Neutrophil (primary cell): ENCODE results near the gene ST8SIA1.

Experiments
- H3K27ac ChIP-seq: fragments of 200-600 bp; sonication (generic); 2 replicates; pipeline ENCODE4 v1.5.1; 2016; ENCODE audit warnings: mild to moderate bottlenecking, moderate library complexity
- H3K27me3 ChIP-seq: fragments of 200-600 bp; sonication (generic); 2 replicates; pipeline ENCODE4 v1.6.0; 2016; ENCODE audit warnings: mild to moderate bottlenecking
- H3K36me3 ChIP-seq: fragments of 200-600 bp; sonication (generic); 2 replicates; pipeline ENCODE4 v1.5.1; 2017
- H3K4me1 ChIP-seq, 2 experiments: fragments of 200-600 bp in 1 of 2; sonication (generic) in 1 of 2; 1 replicate in 1 of 2; 2 replicates in 1 of 2; pipeline versions ENCODE4 v1.5.1 to v1.6.1; 2013 to 2016; ENCODE audit warnings: low read depth in 1 of 2, low read length in 1 of 2, mild to moderate bottlenecking in 1 of 2, moderate library complexity in 1 of 2; ENCODE audit not compliant: control insufficient read depth in 1 of 2, insufficient read depth in 1 of 2
- H3K4me3 ChIP-seq, 2 experiments: fragments of 200-600 bp in 1 of 2; sonication (generic) in 1 of 2; 1 replicate in 1 of 2; 2 replicates in 1 of 2; pipeline ENCODE4 v1.5.1; 2013 to 2016; ENCODE audit warnings: low read depth in 1 of 2, low read length in 1 of 2, mild to moderate bottlenecking in 1 of 2, moderate library complexity in 1 of 2
- H3K9me3 ChIP-seq: fragments of 200-600 bp; sonication (generic); 2 replicates; pipeline ENCODE4 v1.5.1; 2016
- CTCF ChIP-seq: fragments of 200-600 bp; sonication (generic); IDR thresholded peaks from 2 replicates; pipeline ENCODE4 v1.5.1; 2016; ENCODE audit warnings: antibody characterized with exemption

Gene ST8SIA1

GRCh38 chr12:22329621-22330020 is 4.9 kb downstream of the ST8SIA1 start:
- no peak overlapping the region for H3K27ac ChIP-seq
- no peak overlapping the region for H3K4me3 ChIP-seq
- H3K9me3 ChIP-seq = no peaks in the 10 kb centered on the region
- H3K4me1 ChIP-seq = peaks cover 3 to 9% of the 10 kb centered on the region in 2 experiments
- peaks cover 40% of the 10 kb centered on the region for H3K27me3 ChIP-seq
- no peak for TF ChIP-seq CTCF
- no peaks in the 10 kb centered on the region for H3K36me3 ChIP-seq

GRCh38 chr12:22325218-22325617 is 9.3 kb downstream of the ST8SIA1 start:
- Histone ChIP-seq H3K9me3 (no peaks in the 10 kb centered on the region), H3K36me3 (no peaks in the 10 kb centered on the region), H3K4me3 (no peak overlapping the region), H3K4me1 (no peaks in the 10 kb centered on the region), H3K27me3 (no peaks in the 10 kb centered on the region), H3K27ac (no peak overlapping the region)
- TF ChIP-seq CTCF = no peak

GRCh38 chr12:22322091-22322490 is 12.4 kb downstream of the ST8SIA1 start:
- Histone ChIP-seq H3K9me3 (no peaks in the 10 kb centered on the region), H3K27me3 (no peaks in the 10 kb centered on the region), H3K36me3 (no peaks in the 10 kb centered on the region), H3K27ac (no peak overlapping the region), H3K4me3 (no peak overlapping the region), H3K4me1 (no peaks in the 10 kb centered on the region)
- TF ChIP-seq CTCF = no peak

GRCh38 chr12:22321638-22322037 is 12.9 kb downstream of the ST8SIA1 start:
- no peak for TF ChIP-seq CTCF
- H3K36me3 ChIP-seq = no peaks in the 10 kb centered on the region

GRCh38 chr12:22321018-22321605 is 13.4 kb downstream of the ST8SIA1 start:
- no peak overlapping the region for H3K4me3 ChIP-seq
- H3K27ac ChIP-seq = no peak overlapping the region
- H3K27me3 ChIP-seq = no peaks in the 10 kb centered on the region
- TF ChIP-seq CTCF = no peak
- H3K36me3 ChIP-seq = no peaks in the 10 kb centered on the region
- H3K4me1 ChIP-seq = no peaks in the 10 kb centered on the region
- no peaks in the 10 kb centered on the region for H3K9me3 ChIP-seq

More at GRCh38 chr12:22321638-22322037, 12.9 kb downstream of the ST8SIA1 start:
- H3K4me1 ChIP-seq = no peaks in the 10 kb centered on the region
- no peaks in the 10 kb centered on the region for H3K9me3 ChIP-seq
- no peak overlapping the region for H3K4me3 ChIP-seq
- no peak overlapping the region for H3K27ac ChIP-seq
- no peaks in the 10 kb centered on the region for H3K27me3 ChIP-seq
